Measurements from ENCODE around the gene ULBP3. TPM values are rescaled to one million over a fixed set of nuclear protein-coding genes. Genes with fewer than 3 reads are reported as not detected.
"Not testable (repeated sequence)": the region's sequence is repeated elsewhere in the genome, so short reads cannot be mapped to it uniquely, and the experiment has no call there.

The ULBP3 gene
- total RNA-seq, 1 donor from 2014 or later = 12.4 TPM

DNA sequence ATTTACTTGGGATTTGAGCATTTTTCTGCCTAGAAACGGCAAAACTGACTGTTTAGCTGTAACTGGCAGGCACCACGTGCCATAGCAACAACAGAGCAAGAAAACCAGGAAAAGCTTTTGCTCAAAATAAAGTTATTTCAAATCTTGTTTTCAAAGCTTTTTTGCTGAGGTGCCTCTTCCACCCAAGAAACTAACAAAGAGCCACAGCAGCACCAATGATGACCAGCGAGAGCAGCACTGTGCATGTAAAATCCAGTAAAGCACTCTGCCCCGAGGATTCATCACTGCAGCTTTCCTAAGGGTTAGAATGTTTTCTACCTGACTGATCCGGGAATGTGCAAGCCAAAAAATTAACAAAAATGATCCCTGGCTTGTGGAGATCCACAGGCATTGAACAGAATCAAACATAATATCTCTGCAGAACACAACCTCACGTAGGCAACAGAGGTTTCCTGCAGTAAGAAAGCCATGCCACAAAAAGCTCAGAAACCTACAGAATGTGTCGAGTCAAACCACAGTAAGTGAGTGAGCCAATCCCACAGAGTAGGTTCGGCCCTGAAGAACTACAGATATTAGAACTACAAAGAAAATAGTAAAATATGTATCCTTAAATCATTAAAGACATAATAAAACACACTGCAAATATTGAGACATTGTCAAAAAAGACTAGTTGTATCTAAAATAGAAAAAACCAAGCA lies 7.4 kb upstream of the ULBP3 start:
- no peak for DNase-seq (ENCODE audit: low read depth, low spot score)

DNA sequence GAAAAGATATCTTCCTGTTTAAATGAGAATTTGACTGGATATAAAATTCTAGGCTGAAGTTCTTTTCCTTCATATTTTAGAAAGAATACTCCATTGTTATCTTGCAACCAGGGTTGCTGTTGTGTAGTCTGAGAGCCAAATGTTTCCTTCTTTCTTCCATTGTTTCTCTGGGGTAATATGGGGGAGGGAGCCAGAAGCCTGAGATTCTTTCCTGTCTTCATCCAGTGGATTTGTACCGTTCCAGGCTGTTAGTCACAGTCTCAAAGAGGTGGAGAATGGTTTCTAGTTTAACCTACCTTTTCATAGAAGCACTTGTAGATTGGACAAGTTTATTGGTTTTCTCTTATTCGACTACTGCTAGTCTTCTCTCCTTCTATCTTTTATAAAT lies 6.1 kb upstream of the ULBP3 start:
- no peak for DNase-seq (ENCODE audit: low read depth, low spot score)

DNA sequence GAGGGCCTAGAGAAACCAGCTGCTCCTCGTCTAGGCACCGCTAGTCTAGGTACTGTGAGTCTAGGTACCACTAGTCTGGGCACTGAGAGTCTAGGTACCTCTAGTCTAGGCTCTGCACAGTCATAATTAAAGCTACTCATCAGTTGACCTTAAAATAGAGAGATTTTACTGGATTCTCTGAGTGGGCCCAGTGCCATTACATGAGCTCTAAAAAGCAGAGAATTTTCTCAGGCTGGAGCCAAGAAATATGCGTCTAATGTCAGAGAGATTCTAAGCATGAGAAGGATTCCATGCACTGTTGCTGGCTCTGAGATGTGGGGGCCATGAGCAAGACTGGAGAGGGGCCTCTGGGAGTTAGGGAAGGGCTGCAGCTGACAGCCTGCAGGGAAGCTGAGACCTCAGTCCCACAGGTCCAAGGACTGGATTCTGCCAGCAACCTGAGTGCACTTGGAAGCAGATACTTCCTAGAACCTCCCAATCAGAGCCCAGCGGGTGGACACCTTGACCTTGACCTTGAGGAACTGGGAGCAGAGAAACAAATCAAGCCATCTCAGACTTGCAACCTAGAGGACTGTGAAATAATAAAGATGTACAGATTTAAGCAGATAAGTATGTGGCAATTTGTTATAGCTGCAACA lies 5.6 kb upstream of the ULBP3 start:
- not testable (repeated sequence) for DNase-seq (ENCODE audit: low read depth, low spot score)

DNA sequence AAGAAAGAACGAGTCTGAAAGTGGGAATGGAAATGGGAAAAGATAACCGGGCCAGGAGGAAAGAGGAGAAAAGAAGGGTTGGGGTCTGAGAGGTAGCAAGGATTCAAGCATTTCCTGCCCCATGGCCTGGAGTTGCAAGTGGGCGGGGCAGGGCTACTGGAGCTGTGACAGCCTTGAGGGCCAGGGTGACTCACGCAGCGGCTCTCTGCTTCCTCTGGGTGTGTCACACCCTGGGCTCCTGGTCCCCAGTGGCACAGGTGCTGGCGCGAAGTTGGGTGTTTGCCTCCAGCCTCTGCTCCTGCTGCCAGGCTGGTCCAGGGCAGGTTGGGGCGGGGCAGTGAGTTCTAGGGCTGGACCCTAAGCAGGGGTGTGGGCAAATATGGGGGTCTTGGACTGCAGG lies 3.3 kb upstream of the ULBP3 start:
- no peak for DNase-seq (ENCODE audit: low read depth, low spot score)

DNA sequence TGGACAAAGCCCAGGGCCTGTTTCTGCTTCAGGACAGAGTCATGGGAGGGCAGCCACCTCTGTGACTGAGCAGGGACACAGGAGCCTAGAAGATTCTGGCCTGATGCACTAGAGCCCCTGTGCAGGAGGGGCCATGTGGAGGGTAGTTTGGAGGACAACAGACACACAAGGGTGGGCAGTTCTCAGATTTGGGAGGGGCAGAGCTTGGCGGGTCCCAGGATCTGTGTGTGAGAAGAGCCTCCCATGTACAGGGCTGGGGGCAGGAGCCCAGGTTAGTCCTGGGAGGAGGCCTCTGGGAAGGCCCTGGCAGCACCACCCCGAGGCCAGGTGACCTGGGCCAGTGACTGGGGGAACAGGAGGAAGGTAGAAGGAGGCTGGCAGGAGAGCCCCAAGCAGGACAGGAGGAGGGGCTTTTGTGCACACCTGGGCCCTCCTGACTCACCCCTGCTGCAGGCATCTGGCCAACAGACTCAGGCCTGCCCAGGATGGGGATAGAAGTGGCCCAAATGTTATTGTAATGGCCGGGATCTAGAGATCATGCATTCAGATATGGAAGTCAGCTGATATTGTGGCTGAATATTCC lies 1.4 kb upstream of the ULBP3 start:
- DNase-seq (ENCODE audit: low read depth, low spot score) = no peak

DNA sequence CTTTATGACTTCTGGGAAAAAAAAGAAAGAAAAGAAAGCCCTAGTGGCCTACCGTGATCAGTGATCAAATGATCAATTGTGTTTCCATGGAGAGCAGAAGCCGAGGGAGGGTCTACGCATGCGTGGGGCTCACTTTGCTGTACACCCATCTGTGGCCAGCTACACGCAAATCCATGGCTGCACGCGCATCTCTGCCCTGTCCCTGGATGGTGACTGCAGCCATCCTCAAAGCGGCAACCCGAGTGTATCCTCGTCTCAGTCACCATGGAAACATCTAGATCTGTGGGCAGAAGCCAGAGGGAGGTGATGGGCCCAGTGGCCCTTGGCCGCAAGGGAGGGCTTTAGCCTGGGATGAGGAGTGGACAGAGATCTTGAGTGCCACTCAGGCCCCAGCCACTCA lies 785 bp upstream of the ULBP3 start:
- DNase-seq (ENCODE audit: low read depth, low spot score) = no peak

DNA sequence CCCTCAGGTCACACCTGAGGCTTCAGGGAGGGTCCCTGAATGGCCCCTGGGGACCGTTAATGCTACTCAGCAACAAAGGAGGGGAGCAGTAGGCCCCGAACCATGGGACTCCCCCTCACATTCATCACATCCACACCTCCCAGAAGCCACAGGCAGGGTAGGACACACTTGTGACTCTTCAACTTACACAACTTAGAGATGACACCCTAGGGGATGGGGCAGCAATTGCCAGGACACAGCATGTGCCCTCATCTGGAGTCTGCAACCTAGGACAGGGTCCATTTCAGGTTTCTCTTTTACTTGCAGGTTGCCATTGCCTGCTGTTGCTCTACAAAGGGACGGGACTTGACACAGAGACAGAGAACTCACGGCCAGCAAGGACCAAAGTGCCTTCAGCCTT lies 770 bp downstream of the ULBP3 start:
- DNase-seq (ENCODE audit: low read depth, low spot score) = no peak

DNA sequence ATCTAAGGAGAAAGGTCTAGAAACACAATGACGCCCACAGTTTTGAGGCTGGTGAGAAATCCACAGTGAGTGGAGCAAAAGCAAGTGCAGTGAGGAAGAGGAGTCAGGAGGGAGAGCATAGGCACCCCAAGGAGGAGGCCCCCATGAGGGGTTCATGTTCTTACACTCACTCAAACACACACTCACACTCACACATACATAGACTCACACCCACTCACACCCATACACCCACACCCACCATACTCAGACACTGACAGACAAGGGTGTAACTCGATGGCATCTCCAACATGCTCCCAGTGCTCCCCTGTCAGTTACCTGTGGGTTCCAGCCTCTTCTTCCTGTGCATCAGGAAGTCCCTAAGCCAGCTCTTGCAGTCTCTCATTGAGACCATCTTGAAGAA lies 3.8 kb downstream of the ULBP3 start:
- DNase-seq (ENCODE audit: low read depth, low spot score) = no peak

DNA sequence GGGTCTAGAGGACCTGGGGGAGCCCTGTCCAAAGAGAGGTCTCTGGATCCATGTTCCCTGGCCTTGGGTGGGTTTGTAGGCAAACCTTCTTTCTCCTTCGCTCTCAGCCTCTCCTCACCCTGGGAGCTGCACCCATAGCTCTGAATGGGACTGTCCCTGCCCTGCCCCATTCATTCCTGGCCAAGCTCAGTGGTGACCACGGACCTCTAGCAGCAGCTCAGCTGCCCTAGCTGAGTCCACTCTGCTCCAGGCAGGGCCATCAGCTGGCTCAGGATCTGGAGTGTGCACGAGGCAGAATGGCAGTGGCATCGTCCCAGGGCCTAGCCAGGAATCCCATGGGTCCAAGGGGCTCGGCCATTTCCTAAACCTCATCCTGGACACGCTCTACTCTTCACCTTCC lies 5.3 kb downstream of the ULBP3 start:
- DNase-seq (ENCODE audit: low read depth, low spot score) = no peak

DNA sequence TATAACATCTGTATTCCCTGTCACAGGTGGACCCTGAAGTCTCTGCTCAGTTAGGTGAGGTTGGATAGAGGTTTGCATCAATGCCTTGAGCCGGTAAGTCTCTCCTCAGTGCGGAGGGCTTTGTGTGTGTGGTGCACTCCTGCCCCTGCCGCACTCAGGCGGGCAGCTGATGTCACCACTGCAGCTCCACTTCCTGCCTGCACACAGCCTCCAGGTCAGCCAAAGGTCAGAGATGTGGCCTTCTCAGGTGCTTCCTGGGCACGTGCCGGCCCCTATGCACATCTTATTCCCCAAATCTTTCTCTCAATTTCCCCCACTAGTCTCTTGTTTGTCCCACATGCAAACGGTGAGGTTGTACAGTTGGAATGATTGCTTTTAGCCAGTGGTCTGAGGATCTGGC lies 8.9 kb downstream of the ULBP3 start:
- DNase-seq (ENCODE audit: low read depth, low spot score) = not testable (repeated sequence)

DNA sequence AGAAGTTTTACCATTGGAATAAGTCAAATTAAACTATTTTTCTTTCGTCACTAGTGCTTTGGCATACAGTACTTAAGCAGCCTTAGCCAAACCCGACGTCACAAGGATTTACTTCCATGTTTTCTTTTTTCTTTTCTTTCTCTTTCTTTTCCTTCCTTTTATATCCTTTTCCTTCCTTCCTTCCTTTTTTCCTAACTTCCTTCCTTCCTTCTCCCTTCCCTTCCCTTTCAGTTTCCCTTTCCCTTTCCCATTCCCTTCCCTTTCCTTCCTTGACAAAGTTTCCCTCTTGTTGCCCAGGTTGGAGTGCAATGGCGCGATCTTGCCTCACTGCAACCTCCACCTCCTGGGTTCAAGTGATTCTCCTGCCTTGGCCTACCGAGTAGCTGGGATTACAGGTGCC lies 9.9 kb downstream of the ULBP3 start:
- no peak for DNase-seq (ENCODE audit: low read depth, low spot score)

DNA sequence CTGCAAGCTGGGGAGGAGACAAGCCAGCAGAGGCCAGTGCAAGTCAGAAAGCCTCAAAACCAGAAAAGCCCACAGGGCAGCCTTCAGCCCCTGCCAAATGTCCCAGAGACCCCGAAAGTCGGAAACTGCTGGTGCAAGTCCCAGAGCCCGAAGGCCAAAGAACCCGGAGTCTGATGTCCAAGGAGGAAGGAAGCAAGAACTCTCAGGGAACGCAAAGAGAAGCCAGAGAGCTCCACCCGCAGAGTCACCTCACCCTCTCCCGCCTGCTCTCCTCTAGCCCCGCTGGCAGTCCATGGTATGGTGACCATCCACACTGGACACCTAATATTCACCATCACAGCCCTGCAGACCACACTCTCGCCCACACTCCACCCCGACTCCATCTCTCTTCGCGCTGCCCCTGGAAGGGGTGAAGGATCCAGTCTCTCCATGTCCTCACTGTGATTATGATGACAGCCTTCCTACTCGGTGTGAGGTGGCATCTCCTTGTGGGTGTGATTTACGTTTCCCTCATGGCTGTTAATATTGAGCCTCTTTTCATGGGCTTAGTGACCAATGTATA lies 10.6 kb downstream of the ULBP3 start:
- DNase-seq (ENCODE audit: low read depth, low spot score) = no peak

DNA sequence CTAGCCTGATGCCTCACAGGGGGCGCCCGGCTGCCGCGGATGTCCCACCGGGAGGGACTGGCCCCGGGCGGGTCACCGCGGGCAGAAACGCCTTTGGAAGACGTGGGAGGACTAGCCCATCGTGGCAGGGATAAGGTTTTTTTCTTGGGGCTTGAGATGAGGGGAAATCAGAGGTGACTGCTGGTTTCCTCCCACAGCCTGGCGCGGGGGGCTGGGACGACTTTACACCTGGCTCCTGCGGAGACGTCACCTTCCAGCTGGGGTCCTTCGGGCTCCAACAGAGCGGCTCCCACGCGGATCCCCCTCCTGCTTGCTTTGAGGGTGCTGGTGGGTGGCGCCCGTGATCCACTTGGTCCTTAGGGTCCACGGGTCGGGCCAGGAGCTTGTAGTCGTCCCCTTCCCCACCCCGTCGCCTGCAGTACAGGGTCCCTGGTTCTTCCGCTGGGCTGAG lies 11.4 kb downstream of the ULBP3 start:
- DNase-seq (ENCODE audit: low read depth, low spot score) = no peak

DNA sequence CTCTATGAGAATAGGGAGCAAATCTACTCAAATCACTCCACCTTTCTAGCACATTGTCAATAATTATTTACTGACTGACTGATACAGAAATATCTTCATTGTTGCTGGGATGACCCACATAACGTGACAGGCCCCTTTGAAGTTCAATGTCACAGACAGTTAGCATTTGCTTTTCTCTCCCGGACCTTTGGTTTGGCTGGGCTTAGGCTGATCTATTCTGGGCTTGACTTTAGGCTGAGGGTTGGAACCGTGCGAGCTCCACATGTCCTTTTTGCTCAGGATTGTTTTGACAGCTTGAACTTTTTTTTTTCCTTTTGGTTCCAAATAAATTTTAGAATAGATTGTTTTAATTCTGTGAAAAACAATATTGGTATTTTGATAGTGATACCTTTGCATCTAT lies 12.0 kb downstream of the ULBP3 start:
- no peak for DNase-seq (ENCODE audit: low read depth, low spot score)

DNA sequence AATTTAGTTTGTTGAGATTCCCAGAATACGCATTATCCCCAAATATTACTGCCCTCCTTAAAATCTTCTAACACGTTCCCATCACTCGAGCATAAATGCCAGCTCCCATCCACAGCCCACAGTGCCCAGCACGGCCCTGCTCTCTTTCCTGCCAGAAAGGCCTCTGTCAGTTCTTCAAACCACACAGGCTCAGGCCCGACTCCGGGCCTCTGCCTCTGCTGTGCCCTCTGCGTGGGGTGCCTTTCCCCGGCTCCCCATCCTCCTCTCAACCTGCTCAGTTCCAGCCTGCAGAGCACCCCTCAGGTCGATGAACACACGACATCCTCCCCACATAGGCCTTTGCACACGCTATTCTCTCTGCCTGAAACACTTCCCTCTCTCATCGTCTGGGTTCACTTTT lies 12.8 kb downstream of the ULBP3 start:
- no peak for DNase-seq (ENCODE audit: low read depth, low spot score)

DNA sequence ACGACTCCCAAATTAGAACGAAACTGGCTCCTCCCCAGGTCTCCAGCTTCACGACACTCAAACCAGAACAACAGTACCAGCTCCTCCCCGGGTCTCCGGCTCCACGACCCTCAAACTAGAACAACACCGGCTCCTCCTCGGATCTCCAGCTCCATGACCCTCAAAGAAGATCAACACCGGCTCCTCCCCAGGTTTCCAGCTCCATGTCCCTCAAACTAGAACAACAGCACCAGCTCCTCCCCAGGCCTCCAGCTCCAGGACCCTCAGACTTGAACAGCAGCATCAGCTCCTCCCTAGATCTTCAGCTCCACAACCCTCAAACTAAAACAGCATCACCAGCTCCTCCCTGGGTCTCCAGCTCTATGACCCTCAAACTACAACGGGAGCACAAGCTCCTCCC lies 13.8 kb downstream of the ULBP3 start:
- no peak for DNase-seq (ENCODE audit: low read depth, low spot score)

DNA sequence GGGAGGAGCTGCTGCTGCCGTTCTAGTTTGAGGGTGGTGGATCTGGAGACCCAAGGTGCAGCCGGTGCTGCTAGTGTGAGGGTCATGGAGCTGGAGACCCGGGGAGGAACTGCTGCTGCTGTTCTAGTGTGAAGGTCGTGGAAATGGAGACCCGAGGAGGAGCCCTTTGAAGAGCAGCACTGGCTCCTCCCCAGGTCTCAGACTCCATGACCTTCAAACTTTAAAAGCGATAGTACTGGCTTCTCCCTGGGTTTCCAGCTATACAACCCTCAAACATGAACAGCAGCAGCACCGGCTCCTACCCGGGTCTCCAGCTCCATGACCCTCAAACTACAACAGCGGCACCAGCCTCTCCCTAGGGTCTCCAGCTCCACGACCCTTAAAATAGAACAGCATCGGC lies 15.5 kb downstream of the ULBP3 start:
- DNase-seq (ENCODE audit: low read depth, low spot score) = no peak

DNA sequence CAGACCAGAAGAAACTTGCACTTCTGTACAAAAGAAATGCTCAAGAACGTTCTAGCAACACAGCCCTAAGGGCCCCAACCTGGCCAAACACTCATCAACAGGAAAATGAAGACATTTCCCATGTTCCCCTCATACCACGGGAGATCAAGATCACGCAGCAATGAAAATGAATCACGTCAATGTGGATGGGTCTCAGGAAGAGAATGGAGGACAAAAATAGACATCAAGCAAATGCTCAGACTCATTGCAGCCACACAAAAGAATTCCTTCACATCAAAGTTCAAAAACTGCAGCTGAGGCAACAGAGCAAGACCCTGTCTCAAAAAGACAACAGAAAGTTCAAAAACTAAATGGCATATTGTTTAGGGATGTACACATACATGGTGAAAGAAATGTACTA lies 18.1 kb downstream of the ULBP3 start:
- DNase-seq (ENCODE audit: low read depth, low spot score) = no peak

DNA sequence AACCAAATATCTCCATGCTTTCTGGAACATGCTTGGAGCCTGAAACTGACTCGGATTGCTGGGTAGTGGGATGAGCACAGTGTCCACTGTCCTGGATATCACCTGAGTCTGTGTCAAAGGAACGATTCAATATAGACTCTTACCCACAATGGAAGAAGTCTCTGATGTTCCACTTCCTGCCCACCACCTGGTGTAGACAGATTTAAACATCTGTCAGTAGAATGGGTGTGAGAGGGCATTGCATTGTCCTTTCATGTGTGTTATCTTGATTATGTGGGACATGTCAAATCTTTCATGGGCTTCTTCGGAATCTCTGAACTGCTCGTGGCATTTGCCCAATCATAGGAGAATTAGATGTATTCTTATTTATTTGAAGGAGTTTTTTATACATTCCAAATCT lies 20.8 kb downstream of the ULBP3 start:
- no peak for DNase-seq (ENCODE audit: low read depth, low spot score)

DNA sequence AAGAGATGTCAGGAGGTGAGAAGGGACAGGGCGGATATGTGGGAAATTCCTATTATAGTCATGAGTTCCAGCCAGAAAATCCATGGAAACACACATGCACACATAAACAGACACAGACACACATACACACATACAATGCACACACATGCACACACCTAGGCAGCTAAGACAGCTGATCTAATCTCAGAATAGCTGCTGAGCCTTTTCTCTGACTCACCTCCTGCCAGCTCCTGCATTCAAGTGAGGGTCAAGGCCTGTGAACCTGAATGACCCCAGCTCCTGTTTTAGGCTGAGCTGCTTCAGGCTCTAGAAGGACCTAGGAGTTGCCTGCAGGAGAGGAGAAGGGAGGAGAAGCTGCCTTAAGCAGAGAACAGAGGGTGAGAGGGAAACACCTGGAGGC lies 22.0 kb downstream of the ULBP3 start:
- DNase-seq (ENCODE audit: low read depth, low spot score) = no peak

DNA sequence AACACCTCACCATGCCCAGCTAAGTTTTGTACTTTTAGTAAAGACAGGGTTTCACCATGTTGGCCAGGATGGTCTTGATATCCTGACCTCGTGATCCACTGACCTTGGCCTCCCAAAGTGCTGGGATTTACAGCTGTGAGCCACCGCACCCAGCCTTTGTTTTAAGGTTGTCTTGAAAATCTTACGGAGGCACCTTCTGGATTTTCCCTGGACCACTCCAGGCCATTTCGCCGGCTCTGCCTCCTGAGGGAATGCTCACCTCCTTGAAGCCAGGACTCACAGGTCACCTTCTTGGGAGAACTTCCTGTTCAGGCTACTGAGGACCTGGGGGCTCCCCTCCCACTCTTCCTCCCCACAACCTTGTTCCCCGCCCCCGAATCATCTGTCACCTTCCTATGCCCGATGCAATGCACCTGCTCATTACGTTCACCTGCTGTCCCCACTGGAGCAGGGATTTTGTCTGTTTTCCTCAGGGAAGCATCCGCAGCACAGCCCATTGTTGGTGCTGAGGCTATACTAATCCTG lies 24.2 kb downstream of the ULBP3 start:
- DNase-seq (ENCODE audit: low read depth, low spot score) = no peak
